MCF 10A (cell line): ENCODE measurements around the gene PRR15L. TPM values are rescaled to one million over a fixed set of nuclear protein-coding genes. Genes with fewer than 3 reads are reported as not detected.
A peak's percentile ranks its signal among the peaks of the same experiment; 100 is the strongest.

ENCODE experiments used
- Bru-seq: library from RNA; stranded (reverse); fragments of 400-500 nt; gene quantifications from one replicate; lab custom pipeline; 2021; lab: Mats Ljungman, UMichigan
- BruChase-seq, 2 experiments: library from RNA; stranded (reverse); fragments of 400-500 nt; gene quantifications; one replicate each; lab custom pipeline; 2021; lab: Mats Ljungman, UMichigan
- BruUV-seq: library from RNA; stranded (reverse); fragments of 400-500 nt; replicated peaks from 2 replicates; lab custom pipeline; 2021; lab: Mats Ljungman, UMichigan
- CTCF ChIA-PET: fragments of 300-600 bp; sonication (Branson Sonifier 250); formaldehyde crosslinking; extraction: SDS; loops from one replicate; lab custom pipeline; 2021; ENCODE audit warnings: antibody characterized with exemption, inconsistent platforms; lab: Yijun Ruan, JAX
- POLR2A ChIA-PET: fragments of 300-600, 350-650 bp; sonication (Branson Sonifier 250); formaldehyde crosslinking; extraction: SDS; loops from one replicate; lab custom pipeline; 2020; ENCODE audit warnings: antibody characterized with exemption, inconsistent platforms; lab: Yijun Ruan, JAX
- DNase-seq: peaks from one replicate; pipeline ENCODE4 v3.0.0-alpha.2; 2018; ENCODE audit not compliant: unreplicated experiment
- H3K27ac Mint-ChIP-seq: one replicate; pipeline ENCODE4 v1.8.0; 2022; ENCODE audit warnings: mild to moderate bottlenecking, low read depth, mixed read lengths; ENCODE audit not compliant: unreplicated experiment
- H3K27me3 Mint-ChIP-seq: one replicate; pipeline ENCODE4 v1.8.0; 2022; ENCODE audit warnings: mixed read lengths; ENCODE audit not compliant: insufficient read depth, unreplicated experiment
- H3K36me3 Mint-ChIP-seq: one replicate; pipeline ENCODE4 v1.8.0; 2022; ENCODE audit warnings: mild to moderate bottlenecking, moderate library complexity, mixed read lengths; ENCODE audit not compliant: insufficient read depth, unreplicated experiment
- H3K4me1 Mint-ChIP-seq: one replicate; pipeline ENCODE4 v1.8.0; 2022; ENCODE audit warnings: mixed read lengths; ENCODE audit not compliant: insufficient read depth, unreplicated experiment
- H3K4me3 Mint-ChIP-seq: one replicate; pipeline ENCODE4 v1.8.0; 2022; ENCODE audit warnings: mild to moderate bottlenecking, moderate library complexity, mixed read lengths; ENCODE audit not compliant: unreplicated experiment
- H3K9me3 Mint-ChIP-seq: one replicate; pipeline ENCODE4 v1.8.0; 2022; ENCODE audit warnings: mixed read lengths; ENCODE audit not compliant: unreplicated experiment
- intact Hi-C: fragments of 100-400 bp; cut with micrococcal nuclease; formaldehyde crosslinking; loops from 2 replicates; pipeline ENCODE4 v1.14.1; 2022
- long read RNA-seq: library from polyadenylated mRNA; stranded (forward); transcript quantifications from one replicate; pipeline ENCODE4 v2.0.0, GENCODE V29; 2022
- total RNA-seq: library from RNA; stranded (reverse); gene quantifications from 2 replicates; pipeline ENCODE4 v1.2.3, GENCODE V29; 2022
- TF ChIP-seq, protein P1 (sequence below): fragments of 200-600 bp; IDR thresholded peaks from one replicate; pipeline ENCODE4 v1.8.0; 2022; ENCODE audit warnings: antibody characterized with exemption, mild to moderate bottlenecking; ENCODE audit not compliant: unreplicated experiment

The PRR15L gene, protein sequence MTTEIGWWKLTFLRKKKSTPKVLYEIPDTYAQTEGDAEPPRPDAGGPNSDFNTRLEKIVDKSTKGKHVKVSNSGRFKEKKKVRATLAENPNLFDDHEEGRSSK
- not detected in 2 replicates for total RNA-seq
- percentile 10 among the genes with signal in this experiment for Bru-seq, nascent RNA
- BruChase-seq, experiment 1, labeled RNA remaining after a 6-hour chase, result percentile 11 among the genes with signal in this experiment
- BruChase-seq, experiment 2, labeled RNA remaining after a 2-hour chase, result percentile 10 among the genes with signal in this experiment
- long read RNA-seq, result 0 reads

DNA sequence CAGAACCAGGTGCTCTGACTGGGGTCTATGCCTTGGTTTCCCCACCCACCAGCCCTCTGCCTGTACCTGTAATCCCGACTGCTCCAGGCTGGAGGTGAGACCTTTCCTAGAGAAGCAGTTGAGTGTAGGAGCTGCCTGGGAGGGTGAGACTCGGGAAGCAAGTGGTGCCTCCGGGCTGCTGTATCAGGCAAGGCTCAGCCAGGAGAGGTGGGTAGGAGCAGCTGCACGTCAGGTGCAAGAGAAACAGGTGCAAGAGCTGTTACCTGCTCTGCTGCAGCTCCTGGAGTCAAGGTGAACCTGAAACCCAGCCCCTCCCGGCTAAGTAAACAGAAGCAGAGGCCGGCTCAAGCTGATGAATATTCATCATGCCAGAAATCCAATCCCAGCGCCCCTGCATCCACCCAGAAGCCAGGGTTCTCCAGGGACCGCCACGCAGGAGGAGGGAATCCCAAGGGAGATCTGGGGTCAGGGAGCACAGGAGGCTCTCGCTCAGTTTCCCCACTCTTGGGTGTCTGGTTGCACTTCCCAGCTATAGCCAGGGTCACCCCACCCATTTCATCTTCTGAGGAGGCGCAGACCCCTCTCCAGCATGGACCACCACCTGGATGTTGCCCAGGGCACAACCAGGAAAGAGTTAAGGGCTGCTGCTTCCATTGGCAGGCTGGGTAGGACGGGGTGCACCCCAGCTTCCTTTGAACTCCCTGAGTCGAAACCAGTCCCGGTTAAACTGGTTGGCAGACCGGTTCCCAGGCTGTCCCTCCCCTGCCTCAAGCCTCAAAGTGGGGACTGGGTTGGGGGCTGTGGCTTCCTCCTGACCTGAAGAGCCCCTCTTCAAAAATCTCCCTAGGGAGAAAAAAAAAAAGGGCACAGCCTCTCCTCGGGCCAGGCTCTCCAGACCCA lies at the start of gene PRR15L:
Gene PRR15L, minus strand, starts transcription at position 293 of the 900 bp plus-strand sequence. CDS start 4,649 bp downstream, outside the sequence.
- no peak within 1 kb of the TSS for H3K27ac Mint-ChIP-seq
- peaks cover 5% of the 10 kb centered on the region for H3K9me3 Mint-ChIP-seq
- peak; percentile 59 for DNase-seq
- TF ChIP-seq, protein P1, sequence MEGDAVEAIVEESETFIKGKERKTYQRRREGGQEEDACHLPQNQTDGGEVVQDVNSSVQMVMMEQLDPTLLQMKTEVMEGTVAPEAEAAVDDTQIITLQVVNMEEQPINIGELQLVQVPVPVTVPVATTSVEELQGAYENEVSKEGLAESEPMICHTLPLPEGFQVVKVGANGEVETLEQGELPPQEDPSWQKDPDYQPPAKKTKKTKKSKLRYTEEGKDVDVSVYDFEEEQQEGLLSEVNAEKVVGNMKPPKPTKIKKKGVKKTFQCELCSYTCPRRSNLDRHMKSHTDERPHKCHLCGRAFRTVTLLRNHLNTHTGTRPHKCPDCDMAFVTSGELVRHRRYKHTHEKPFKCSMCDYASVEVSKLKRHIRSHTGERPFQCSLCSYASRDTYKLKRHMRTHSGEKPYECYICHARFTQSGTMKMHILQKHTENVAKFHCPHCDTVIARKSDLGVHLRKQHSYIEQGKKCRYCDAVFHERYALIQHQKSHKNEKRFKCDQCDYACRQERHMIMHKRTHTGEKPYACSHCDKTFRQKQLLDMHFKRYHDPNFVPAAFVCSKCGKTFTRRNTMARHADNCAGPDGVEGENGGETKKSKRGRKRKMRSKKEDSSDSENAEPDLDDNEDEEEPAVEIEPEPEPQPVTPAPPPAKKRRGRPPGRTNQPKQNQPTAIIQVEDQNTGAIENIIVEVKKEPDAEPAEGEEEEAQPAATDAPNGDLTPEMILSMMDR, result no peak
- H3K4me1 Mint-ChIP-seq, result peaks cover 30% of the 10 kb centered on the region
- H3K4me3 Mint-ChIP-seq, result peak within 1 kb of the TSS; percentile 41
- H3K27me3 Mint-ChIP-seq, result no peaks in the 10 kb centered on the region
- intact Hi-C loops, result no loop called here
- ChIA-PET POLR2A (interaction anchor here (0.6 to 11.7 kb wide), 9 partner anchors 8 to 118 kb away, joined by 3 to 256 read pairs (median 4); partner anchors contain the start of genes CDK5RAP3, NFE2L1 and PNPO), CTCF (interaction anchor here (0.6 to 15.6 kb wide), 6 partner anchors 9 to 116 kb away, joined by 3 to 336 read pairs (median 4); partner anchors contain the start of gene CDK5RAP3)
- H3K36me3 Mint-ChIP-seq, result peaks cover 10% of the 10 kb centered on the region
- no TSS peak for BruUV-seq

DNA sequence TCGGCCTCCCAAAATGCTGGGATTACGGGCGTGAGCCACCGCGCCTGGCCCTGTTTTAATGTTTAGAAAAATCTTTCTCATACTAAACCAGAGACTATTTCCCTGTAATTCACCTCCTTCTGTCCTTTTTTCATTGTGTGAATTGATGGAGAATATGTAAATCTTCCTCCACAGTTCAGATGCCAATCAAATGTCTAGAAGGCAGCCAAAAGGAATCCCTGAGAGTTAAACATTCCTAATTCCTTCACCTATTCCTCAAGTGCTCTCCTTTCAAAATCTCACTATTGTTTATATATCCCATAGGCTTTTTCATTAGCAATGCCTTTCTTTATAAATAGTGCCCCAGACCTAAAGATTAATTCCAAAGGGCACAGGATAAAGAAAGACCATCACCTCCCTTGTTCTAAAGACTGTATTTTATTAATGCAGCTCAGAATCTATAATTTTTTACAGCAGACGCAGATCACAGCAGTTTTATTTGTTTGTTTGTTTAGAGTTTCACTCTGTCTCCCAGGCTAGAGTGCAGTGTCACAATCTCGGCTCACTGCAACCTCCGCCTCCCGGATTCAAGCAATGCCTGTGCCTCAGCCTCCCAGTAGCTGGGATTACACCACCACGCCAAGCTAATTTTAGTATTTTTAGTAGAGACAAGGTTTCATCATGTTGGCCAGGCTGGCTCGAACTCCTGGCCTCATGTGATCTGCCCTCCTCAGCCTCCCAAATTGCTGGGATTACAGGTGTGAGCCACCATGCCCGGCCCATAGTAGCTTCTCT lies 49.4 kb upstream of the PRR15L start:
- Mint-ChIP-seq H3K36me3 (no peaks in the 10 kb centered on the region), H3K27ac (no peak overlapping the region), H3K27me3 (no peaks in the 10 kb centered on the region), H3K4me1 (peaks cover 15% of the 10 kb centered on the region), H3K9me3 (no peaks in the 10 kb centered on the region), H3K4me3 (no peak overlapping the region)
- no peak for DNase-seq
- intact Hi-C loops, result no loop called here
- no TSS peak for BruUV-seq
- TF ChIP-seq, protein P1, result no peak
- ChIA-PET POLR2A (no interaction called here), CTCF (interaction anchor here (0.8 to 1.1 kb wide), 3 partner anchors 28 to 48 kb away, joined by 3 to 4 read pairs (median 3); partner anchors contain the start of gene CDK5RAP3)

DNA sequence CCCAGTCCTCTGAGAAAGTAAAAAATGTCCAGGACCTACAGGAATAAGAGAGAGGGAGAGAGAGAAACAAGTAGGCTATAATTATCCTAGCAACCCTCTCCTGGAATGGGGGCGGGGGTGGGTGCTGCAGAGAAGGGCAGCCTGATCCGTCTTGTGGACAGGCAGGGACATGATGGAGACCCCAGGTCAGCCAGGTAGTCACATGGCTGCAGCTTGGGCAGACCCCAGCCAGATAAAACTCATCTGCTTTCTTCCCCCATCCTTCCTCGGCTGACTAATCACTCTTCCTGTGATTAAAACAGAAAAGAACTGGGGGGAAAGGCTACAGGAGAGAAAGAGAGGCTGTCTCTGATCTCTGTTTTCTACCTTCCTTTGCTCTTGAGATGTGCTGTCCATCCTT lies 47.3 kb upstream of the PRR15L start:
- no peak overlapping the region for H3K27ac Mint-ChIP-seq

More for the DNA sequence above, 47.3 kb upstream of the PRR15L start:
- DNase-seq, result no peak
- H3K4me3 Mint-ChIP-seq, result no peak overlapping the region
- peaks cover 8% of the 10 kb centered on the region for H3K4me1 Mint-ChIP-seq
- ChIA-PET POLR2A (interaction anchor here (0.9 kb wide), 1 partner anchor 58 kb away, joined by 3 read pairs; no protein-coding TSS in a partner anchor), CTCF (interaction anchor here (0.7 to 1.2 kb wide), 2 partner anchors 24 to 116 kb away, joined by 3 to 5 read pairs; no protein-coding TSS in a partner anchor)
- no peaks in the 10 kb centered on the region for H3K27me3 Mint-ChIP-seq
- no peaks in the 10 kb centered on the region for H3K36me3 Mint-ChIP-seq
- BruUV-seq, result no TSS peak
- H3K9me3 Mint-ChIP-seq, result no peaks in the 10 kb centered on the region
- TF ChIP-seq, protein P1, result no peak
- intact Hi-C loops, result no loop called here
